GM23338 (cell line): Measurements from ENCODE around the gene MRTFA. TPM values are rescaled to one million over a fixed set of nuclear protein-coding genes. Genes with fewer than 3 reads are reported as not detected.

Experiments used
- ATAC-seq: fragments of 200-7000 bp; cut with Tn5 transposase; 3 replicates; pipeline ENCODE4 v1.9.1; 2020
- DNase-seq: peaks from one replicate; pipeline ENCODE4 v3.0.0-alpha.2; 2015; ENCODE audit warnings: low spot score
- H2AFZ ChIP-seq: fragments of 200-600 bp; sonication (generic); 2 replicates; pipeline ENCODE4 v1.8.0; 2016; ENCODE audit warnings: antibody characterized with exemption, mild to moderate bottlenecking, moderate library complexity
- H3F3A ChIP-seq: fragments of 200-600 bp; sonication (generic); replicated peaks from 2 replicates; pipeline ENCODE4 v1.8.0; 2017; ENCODE audit warnings: antibody characterized with exemption, mixed run types, low read depth
- H3K27ac ChIP-seq: fragments of 200-600 bp; sonication (generic); 2 replicates; pipeline ENCODE4 v1.6.1; 2016; ENCODE audit warnings: low read depth
- H3K27me3 ChIP-seq: fragments of 200-600 bp; sonication (generic); 2 replicates; pipeline ENCODE4 v1.8.0; 2016; ENCODE audit warnings: mild to moderate bottlenecking, mixed run types, moderate library complexity; ENCODE audit not compliant: insufficient read depth
- H3K36me3 ChIP-seq: fragments of 200-600 bp; sonication (generic); 2 replicates; pipeline ENCODE4 v1.8.0; 2016; ENCODE audit warnings: mild to moderate bottlenecking; ENCODE audit not compliant: insufficient read depth
- H3K4me1 ChIP-seq: fragments of 200-600 bp; sonication (generic); 2 replicates; pipeline ENCODE4 v1.8.0; 2016; ENCODE audit warnings: mild to moderate bottlenecking, moderate library complexity; ENCODE audit not compliant: insufficient read depth
- H3K4me2 ChIP-seq: fragments of 200-600 bp; sonication (generic); 2 replicates; pipeline ENCODE4 v1.7.1; 2017; ENCODE audit warnings: mixed run types
- H3K4me3 ChIP-seq: fragments of 200-600 bp; sonication (generic); 2 replicates; pipeline ENCODE4 v1.6.1; 2016; ENCODE audit warnings: mixed run types
- H3K79me2 ChIP-seq: fragments of 200-600 bp; sonication (generic); replicated peaks from 2 replicates; pipeline ENCODE4 v1.8.0; 2017; ENCODE audit warnings: mild to moderate bottlenecking; ENCODE audit not compliant: insufficient read depth
- H3K9me2 ChIP-seq: fragments of 200-600 bp; sonication (generic); 2 replicates; pipeline ENCODE4 v1.8.0; 2017; ENCODE audit not compliant: insufficient read depth
- H4K20me1 ChIP-seq: fragments of 200-600 bp; sonication (generic); replicated peaks from 2 replicates; pipeline ENCODE4 v1.8.0; 2017; ENCODE audit warnings: mild to moderate bottlenecking; ENCODE audit not compliant: insufficient read depth
- H3K27ac Mint-ChIP-seq: 2 replicates; pipeline ENCODE4 v1.8.0; 2020; ENCODE audit warnings: inconsistent platforms, mild to moderate bottlenecking, moderate library complexity, mixed read lengths
- H3K27me3 Mint-ChIP-seq: 3 replicates; pipeline ENCODE4 v1.8.0; 2022; ENCODE audit warnings: low read depth, mild to moderate bottlenecking, moderate library complexity, mixed read lengths, inconsistent platforms; ENCODE audit not compliant: insufficient read depth, poor library complexity
- H3K36me3 Mint-ChIP-seq: 3 replicates; pipeline ENCODE4 v1.8.0; 2021; ENCODE audit warnings: low read depth, mild to moderate bottlenecking, inconsistent platforms, moderate library complexity, mixed read lengths
- H3K4me1 Mint-ChIP-seq: 3 replicates; pipeline ENCODE4 v1.8.0; 2020; ENCODE audit warnings: mild to moderate bottlenecking, inconsistent platforms, mixed read lengths
- H3K4me3 Mint-ChIP-seq: 3 replicates; pipeline ENCODE4 v1.8.0; 2021; ENCODE audit warnings: moderate library complexity, mild to moderate bottlenecking, inconsistent platforms, mixed read lengths
- H3K9me3 Mint-ChIP-seq: 3 replicates; pipeline ENCODE4 v1.8.0; 2020; ENCODE audit warnings: moderate library complexity, mild to moderate bottlenecking, inconsistent platforms, mixed read lengths
- CREB1 ChIP-seq: fragments of 250-450 bp; sonication (Bioruptor Pico); IDR thresholded peaks from 2 replicates; pipeline ENCODE4 v1.5.0; 2020; ENCODE audit warnings: low read depth, mild to moderate bottlenecking, moderate library complexity
- CTCF ChIP-seq, 2 experiments: fragments of 200-600 bp in 1 of 2; sonication (generic) in 1 of 2; conservative IDR thresholded peaks; 2 replicates each; pipeline versions ENCODE4 v1.5.1 to v1.6.1; 2016 to 2017; ENCODE audit warnings: antibody characterized with exemption in 2 of 2, low read depth in 2 of 2, mild to moderate bottlenecking in 2 of 2, moderate library complexity in 1 of 2
- EZH2 ChIP-seq: fragments of 200-600 bp; sonication (generic); IDR thresholded peaks from one replicate; pipeline ENCODE4 v1.8.0; 2017; ENCODE audit warnings: antibody characterized with exemption, mild to moderate bottlenecking, low read depth; ENCODE audit not compliant: unreplicated experiment
- EZH2phosphoT487 ChIP-seq: fragments of 200-600 bp; sonication (generic); IDR thresholded peaks from one replicate; pipeline ENCODE4 v1.8.1; 2018; ENCODE audit warnings: antibody characterized with exemption; ENCODE audit not compliant: unreplicated experiment
- JUNB ChIP-seq: IDR thresholded peaks from one replicate; pipeline ENCODE4 v1.6.1; 2016; ENCODE audit warnings: antibody characterized with exemption; ENCODE audit not compliant: unreplicated experiment
- NANOG ChIP-seq: IDR thresholded peaks from 2 replicates; pipeline ENCODE4 v1.6.1; 2016; ENCODE audit warnings: antibody characterized with exemption, borderline replicate concordance
- ZNF331 ChIP-seq: fragments of 250-450 bp; sonication (Bioruptor Pico); IDR thresholded peaks from 2 replicates; pipeline ENCODE4 v1.5.0; 2020; ENCODE audit warnings: low read depth, mild to moderate bottlenecking, moderate library complexity
- polyA plus RNA-seq: library from polyadenylated mRNA; unstranded; fragments of >200 nt; fragmentation: Nextera tagmentation; extraction: Ambion mirVana; gene quantifications from 2 replicates; pipeline ENCODE4 v1.2.1, GENCODE V29; 2016
- total RNA-seq: library from RNA; depleted of rRNA; stranded (reverse); fragments of >200 nt; shearing (Covaris generic); gene quantifications from 2 replicates; pipeline ENCODE4 v1.2.3, GENCODE V29; 2014
- TF ChIP-seq, protein P1 (sequence below): fragments of 250-450 bp; sonication (Bioruptor Pico); IDR thresholded peaks from 2 replicates; pipeline ENCODE4 v1.5.0; 2020; ENCODE audit warnings: mild to moderate bottlenecking, moderate library complexity

Gene MRTFA
- total and polyA plus RNA-seq, 2 experiments from 2014 or later, result 18.1 to 92.4 TPM

GRCh38 chr22:40443732-40444131 lies 192.8 kb downstream of the MRTFA start:
- Mint-ChIP-seq H3K4me1 (no peaks in the 10 kb centered on the region), H3K27me3 (peaks cover 2% of the 10 kb centered on the region), H3K9me3 (peaks cover 9% of the 10 kb centered on the region; the same call in 2 of the 3 replicates), H3K27ac (no peak overlapping the region), H3K36me3 (peaks cover 15% of the 10 kb centered on the region; the same call in 2 of the 3 replicates), H3K4me3 (no peak overlapping the region)
- TF ChIP-seq EZH2 (no peak), EZH2phosphoT487 (no peak), CTCF (conservative IDR thresholded peaks at IDR 0.05; ENCODE audit: low read depth in 2 of 2) (no peak), CREB1 (CRISPR knock-in tag) (no peak), NANOG (no peak), JUNB (no peak), ZNF331 (CRISPR knock-in tag) (no peak)
- TF ChIP-seq, protein P1, sequence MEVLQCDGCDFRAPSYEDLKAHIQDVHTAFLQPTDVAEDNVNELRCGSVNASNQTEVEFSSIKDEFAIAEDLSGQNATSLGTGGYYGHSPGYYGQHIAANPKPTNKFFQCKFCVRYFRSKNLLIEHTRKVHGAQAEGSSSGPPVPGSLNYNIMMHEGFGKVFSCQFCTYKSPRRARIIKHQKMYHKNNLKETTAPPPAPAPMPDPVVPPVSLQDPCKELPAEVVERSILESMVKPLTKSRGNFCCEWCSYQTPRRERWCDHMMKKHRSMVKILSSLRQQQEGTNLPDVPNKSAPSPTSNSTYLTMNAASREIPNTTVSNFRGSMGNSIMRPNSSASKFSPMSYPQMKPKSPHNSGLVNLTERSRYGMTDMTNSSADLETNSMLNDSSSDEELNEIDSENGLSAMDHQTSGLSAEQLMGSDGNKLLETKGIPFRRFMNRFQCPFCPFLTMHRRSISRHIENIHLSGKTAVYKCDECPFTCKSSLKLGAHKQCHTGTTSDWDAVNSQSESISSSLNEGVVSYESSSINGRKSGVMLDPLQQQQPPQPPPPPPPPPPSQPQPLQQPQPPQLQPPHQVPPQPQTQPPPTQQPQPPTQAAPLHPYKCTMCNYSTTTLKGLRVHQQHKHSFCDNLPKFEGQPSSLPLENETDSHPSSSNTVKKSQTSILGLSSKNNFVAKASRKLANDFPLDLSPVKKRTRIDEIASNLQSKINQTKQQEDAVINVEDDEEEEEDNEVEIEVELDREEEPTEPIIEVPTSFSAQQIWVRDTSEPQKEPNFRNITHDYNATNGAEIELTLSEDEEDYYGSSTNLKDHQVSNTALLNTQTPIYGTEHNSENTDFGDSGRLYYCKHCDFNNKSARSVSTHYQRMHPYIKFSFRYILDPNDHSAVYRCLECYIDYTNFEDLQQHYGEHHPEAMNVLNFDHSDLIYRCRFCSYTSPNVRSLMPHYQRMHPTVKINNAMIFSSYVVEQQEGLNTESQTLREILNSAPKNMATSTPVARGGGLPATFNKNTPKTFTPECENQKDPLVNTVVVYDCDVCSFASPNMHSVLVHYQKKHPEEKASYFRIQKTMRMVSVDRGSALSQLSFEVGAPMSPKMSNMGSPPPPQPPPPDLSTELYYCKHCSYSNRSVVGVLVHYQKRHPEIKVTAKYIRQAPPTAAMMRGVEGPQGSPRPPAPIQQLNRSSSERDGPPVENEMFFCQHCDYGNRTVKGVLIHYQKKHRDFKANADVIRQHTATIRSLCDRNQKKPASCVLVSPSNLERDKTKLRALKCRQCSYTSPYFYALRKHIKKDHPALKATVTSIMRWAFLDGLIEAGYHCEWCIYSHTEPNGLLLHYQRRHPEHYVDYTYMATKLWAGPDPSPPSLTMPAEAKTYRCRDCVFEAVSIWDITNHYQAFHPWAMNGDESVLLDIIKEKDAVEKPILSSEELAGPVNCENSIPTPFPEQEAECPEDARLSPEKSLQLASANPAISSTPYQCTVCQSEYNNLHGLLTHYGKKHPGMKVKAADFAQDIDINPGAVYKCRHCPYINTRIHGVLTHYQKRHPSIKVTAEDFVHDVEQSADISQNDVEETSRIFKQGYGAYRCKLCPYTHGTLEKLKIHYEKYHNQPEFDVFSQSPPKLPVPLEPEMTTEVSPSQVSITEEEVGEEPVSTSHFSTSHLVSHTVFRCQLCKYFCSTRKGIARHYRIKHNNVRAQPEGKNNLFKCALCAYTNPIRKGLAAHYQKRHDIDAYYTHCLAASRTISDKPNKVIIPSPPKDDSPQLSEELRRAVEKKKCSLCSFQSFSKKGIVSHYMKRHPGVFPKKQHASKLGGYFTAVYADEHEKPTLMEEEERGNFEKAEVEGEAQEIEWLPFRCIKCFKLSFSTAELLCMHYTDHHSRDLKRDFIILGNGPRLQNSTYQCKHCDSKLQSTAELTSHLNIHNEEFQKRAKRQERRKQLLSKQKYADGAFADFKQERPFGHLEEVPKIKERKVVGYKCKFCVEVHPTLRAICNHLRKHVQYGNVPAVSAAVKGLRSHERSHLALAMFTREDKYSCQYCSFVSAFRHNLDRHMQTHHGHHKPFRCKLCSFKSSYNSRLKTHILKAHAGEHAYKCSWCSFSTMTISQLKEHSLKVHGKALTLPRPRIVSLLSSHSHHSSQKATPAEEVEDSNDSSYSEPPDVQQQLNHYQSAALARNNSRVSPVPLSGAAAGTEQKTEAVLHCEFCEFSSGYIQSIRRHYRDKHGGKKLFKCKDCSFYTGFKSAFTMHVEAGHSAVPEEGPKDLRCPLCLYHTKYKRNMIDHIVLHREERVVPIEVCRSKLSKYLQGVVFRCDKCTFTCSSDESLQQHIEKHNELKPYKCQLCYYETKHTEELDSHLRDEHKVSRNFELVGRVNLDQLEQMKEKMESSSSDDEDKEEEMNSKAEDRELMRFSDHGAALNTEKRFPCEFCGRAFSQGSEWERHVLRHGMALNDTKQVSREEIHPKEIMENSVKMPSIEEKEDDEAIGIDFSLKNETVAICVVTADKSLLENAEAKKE (CRISPR knock-in tag), result no peak
- Histone ChIP-seq H3K27ac (no peak overlapping the region), H3K9me2 (no peaks in the 10 kb centered on the region), H3K4me1 (peaks cover 4% of the 10 kb centered on the region), H3F3A (0 out of 2 replicates have a peak, but pooled peaks cover 4% of the 10 kb centered on the region), H3K4me3 (no peak overlapping the region), H3K27me3 (no peaks in the 10 kb centered on the region), H3K79me2 (peaks cover 15% of the 10 kb centered on the region), H3K36me3 (no peaks in the 10 kb centered on the region), H2AFZ (no peak overlapping the region), H4K20me1 (no peaks in the 10 kb centered on the region), H3K4me2 (no peak overlapping the region)
- ATAC-seq, result no peak
- no peak for DNase-seq
